Body of pancreas (tissue), 4 donors: ENCODE results near the gene DAW1. TPM values are rescaled to one million over a fixed set of nuclear protein-coding genes. Genes with fewer than 3 reads are reported as not detected.
"Not testable (repeated sequence)": the region's sequence is repeated elsewhere in the genome, so short reads cannot be mapped to it uniquely, and the experiment has no call there.

ENCODE experiments used
- ATAC-seq: fragments of 150-250 bp; one replicate; pipeline ENCODE4 v1.9.1; 2016
- DNase-seq, 4 donors: peaks; one replicate each; pipeline ENCODE4 v3.0.0-alpha.2; 2019
- H3K27ac ChIP-seq, 4 donors: fragments of 200-600 bp; sonication (generic); 1 replicate in 3 of 4; 2 replicates in 1 of 4; pipeline versions ENCODE4 v1.5.1 to v1.6.1; 2016 to 2019; ENCODE audit warnings: mild to moderate bottlenecking in 1 of 4, mixed read lengths in 1 of 4, moderate library complexity in 1 of 4
- H3K27me3 ChIP-seq, 2 donors: fragments of 200-600 bp; sonication (generic); one replicate each; pipeline ENCODE4 v1.6.0; 2016; ENCODE audit warnings: mild to moderate bottlenecking in 1 of 2
- H3K36me3 ChIP-seq, 2 donors: fragments of 200-600 bp; sonication (generic); replicated peaks in 1 of 2; 2 replicates each; pipeline ENCODE4 v1.5.1; 2016; ENCODE audit warnings: low read depth in 2 of 2; ENCODE audit not compliant: insufficient read depth in 1 of 2
- H3K4me1 ChIP-seq: fragments of 200-600 bp; sonication (generic); one replicate; pipeline ENCODE4 v1.6.0; 2016
- H3K4me3 ChIP-seq, 2 donors: fragments of 200-600 bp; sonication (generic); 1 replicate in 1 of 2; 2 replicates in 1 of 2; pipeline ENCODE4 v1.5.1; 2016 to 2019
- H3K9me3 ChIP-seq, 3 donors: fragments of 200-600 bp; sonication (generic); 1 replicate in 2 of 3; 2 replicates in 1 of 3; pipeline ENCODE4 v1.5.1; 2016
- POLR2A ChIP-seq, 3 donors: fragments of 450-650 bp; IDR thresholded peaks; one replicate each; pipeline ENCODE4 v1.6.1; 2016; ENCODE audit warnings: antibody characterized with exemption in 3 of 3, mild to moderate bottlenecking in 2 of 3
- WGBS, 2 donors: methylation state at CpG; one replicate each; pipeline ENCODE4 v1.1.5; 2017; 5-methylcytosine and 5-hydroxymethylcytosine counted together
- intact Hi-C: fragments of 100-400 bp; cut with DNase I; formaldehyde crosslinking; loops from one replicate; pipeline ENCODE4 v1.15.1; 2023
- total RNA-seq, 2 donors: library from RNA; depleted of rRNA; stranded (reverse); fragments of >200 nt; gene quantifications; one replicate each; pipeline ENCODE4 v1.1.0, GENCODE V29; 2016
- TF ChIP-seq, protein P1 (sequence below), 7 experiments: fragments of 450-650 bp in 4 of 7; fragments of 200-600 bp in 3 of 7; sonication (generic) in 3 of 7; IDR thresholded peaks; one replicate each; pipeline ENCODE4 v1.5.1; 2016 to 2019; ENCODE audit warnings: antibody characterized with exemption in 7 of 7

The DAW1 gene
- total RNA-seq, 2 donors from 2014 or later: not detected

GRCh38 chr2:227834916-227835650 is 36.3 kb upstream of the DAW1 start:
- WGBS, 2 donors: 67 to 78% methylated on average over 5 of the region's 5 CpGs
- Histone ChIP-seq H3K36me3 (no peaks in the 10 kb centered on the region), H3K27me3 (no peaks in the 10 kb centered on the region), H3K27ac (no peak overlapping the region), H3K4me3 (no peak overlapping the region), H3K4me1 (no peaks in the 10 kb centered on the region), H3K9me3 (no peaks in the 10 kb centered on the region)
- DNase-seq (no peak), ATAC-seq (no peak)
- intact Hi-C loops: no loop called here
- TF ChIP-seq, protein P1, sequence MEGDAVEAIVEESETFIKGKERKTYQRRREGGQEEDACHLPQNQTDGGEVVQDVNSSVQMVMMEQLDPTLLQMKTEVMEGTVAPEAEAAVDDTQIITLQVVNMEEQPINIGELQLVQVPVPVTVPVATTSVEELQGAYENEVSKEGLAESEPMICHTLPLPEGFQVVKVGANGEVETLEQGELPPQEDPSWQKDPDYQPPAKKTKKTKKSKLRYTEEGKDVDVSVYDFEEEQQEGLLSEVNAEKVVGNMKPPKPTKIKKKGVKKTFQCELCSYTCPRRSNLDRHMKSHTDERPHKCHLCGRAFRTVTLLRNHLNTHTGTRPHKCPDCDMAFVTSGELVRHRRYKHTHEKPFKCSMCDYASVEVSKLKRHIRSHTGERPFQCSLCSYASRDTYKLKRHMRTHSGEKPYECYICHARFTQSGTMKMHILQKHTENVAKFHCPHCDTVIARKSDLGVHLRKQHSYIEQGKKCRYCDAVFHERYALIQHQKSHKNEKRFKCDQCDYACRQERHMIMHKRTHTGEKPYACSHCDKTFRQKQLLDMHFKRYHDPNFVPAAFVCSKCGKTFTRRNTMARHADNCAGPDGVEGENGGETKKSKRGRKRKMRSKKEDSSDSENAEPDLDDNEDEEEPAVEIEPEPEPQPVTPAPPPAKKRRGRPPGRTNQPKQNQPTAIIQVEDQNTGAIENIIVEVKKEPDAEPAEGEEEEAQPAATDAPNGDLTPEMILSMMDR (IDR thresholded peaks at IDR 0.05): no peak
- TF ChIP-seq POLR2A (IDR thresholded peaks at IDR 0.05): no peak

DNA sequence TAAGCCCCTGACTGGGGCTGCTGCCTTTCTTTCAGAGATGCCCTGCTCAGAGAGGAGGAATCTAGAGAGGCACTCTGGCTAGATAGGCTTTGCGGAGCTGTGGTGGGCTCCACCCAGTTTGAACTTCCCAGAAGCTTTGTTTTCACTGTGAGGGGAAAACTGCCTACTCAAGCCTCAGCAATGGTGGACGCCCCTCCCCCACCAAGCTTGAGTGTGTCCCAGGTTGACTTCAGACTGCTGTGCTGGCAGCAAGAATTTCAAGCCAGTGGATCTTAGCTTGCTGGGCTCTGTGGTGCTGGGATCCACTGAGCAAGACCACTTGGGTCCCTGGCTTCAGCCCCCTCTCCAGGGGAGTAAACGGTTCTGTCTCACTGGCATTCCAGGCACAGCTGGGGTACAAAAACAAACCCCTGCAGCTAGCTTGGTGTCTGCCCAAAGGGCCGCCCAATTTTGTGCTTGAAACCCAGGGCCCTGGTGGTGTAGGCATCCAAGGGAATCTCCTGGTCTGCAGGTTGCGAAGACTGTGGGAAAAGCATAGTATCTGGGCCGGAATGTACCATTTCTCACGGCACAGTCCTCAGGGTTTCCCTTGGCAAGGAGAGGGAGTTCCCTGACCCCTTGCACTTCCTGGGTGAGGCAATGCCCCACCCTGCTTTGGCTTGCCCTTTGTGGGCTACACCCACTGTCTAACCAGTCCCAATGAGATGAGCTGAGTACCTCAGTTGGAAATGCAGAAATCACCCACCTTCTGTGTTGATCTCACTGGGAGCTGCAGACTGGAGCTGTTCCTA is 31.9 kb upstream of the DAW1 start:
- DNase-seq, H3K27ac ChIP-seq, H3K9me3 ChIP-seq, H3K27me3 ChIP-seq, intact Hi-C loops, H3K4me3 ChIP-seq, H3K36me3 ChIP-seq, ATAC-seq, H3K4me1 ChIP-seq: not testable (repeated sequence)
- 44% methylated on average over 6 to 7 of the region's 7 CpGs for WGBS, 2 donors

- intact Hi-C loops: no loop called here
- Histone ChIP-seq H3K4me1 (no peaks in the 10 kb centered on the region), H3K27ac (no peak overlapping the region), H3K27me3 (no peaks in the 10 kb centered on the region), H3K36me3 (no peaks in the 10 kb centered on the region), H3K9me3 (no peaks in the 10 kb centered on the region), H3K4me3 (no peak overlapping the region)
- TF ChIP-seq, protein P1 (IDR thresholded peaks at IDR 0.05): no peak
- TF ChIP-seq POLR2A (IDR thresholded peaks at IDR 0.05): no peak
- DNase-seq (no peak), ATAC-seq (no peak)
- WGBS, 2 donors: 77 to 86% methylated on average over 1 of the region's 1 CpG
Measured at GRCh38 chr2:227846831-227847230, 24.6 kb upstream of the DAW1 start.

- ATAC-seq: no peak
- H3K27ac ChIP-seq: no peak overlapping the region
- no peak for DNase-seq
- TF ChIP-seq POLR2A (IDR thresholded peaks at IDR 0.05): no peak
- TF ChIP-seq, protein P1 (IDR thresholded peaks at IDR 0.05): no peak
- intact Hi-C loops: no loop called here
- 30 to 40% methylated on average over 3 of the region's 3 CpGs for WGBS, 2 donors
- H3K36me3 ChIP-seq: no peaks in the 10 kb centered on the region
- H3K27me3 ChIP-seq: no peaks in the 10 kb centered on the region
- H3K9me3 ChIP-seq: no peaks in the 10 kb centered on the region
- H3K4me3 ChIP-seq: no peak overlapping the region
- H3K4me1 ChIP-seq: no peaks in the 10 kb centered on the region
Measured at GRCh38 chr2:227848146-227848545, 23.3 kb upstream of the DAW1 start.

- Histone ChIP-seq H3K9me3 (no peaks in the 10 kb centered on the region), H3K27ac (no peak overlapping the region), H3K4me3 (no peak overlapping the region), H3K4me1 (no peaks in the 10 kb centered on the region), H3K27me3 (no peaks in the 10 kb centered on the region), H3K36me3 (no peaks in the 10 kb centered on the region)
- DNase-seq: no peak
- TF ChIP-seq, protein P1 (IDR thresholded peaks at IDR 0.05): no peak
- TF ChIP-seq POLR2A (IDR thresholded peaks at IDR 0.05): no peak
- no peak for ATAC-seq
- 48 to 62% methylated on average over 4 of the region's 4 CpGs for WGBS, 2 donors
- intact Hi-C loops: no loop called here
Measured at GRCh38 chr2:227848586-227848985, 22.8 kb upstream of the DAW1 start.
